Mucosa of rectum (tissue), 2 donors: ENCODE results near the gene GPR176.

Experiments used
- H3K27ac ChIP-seq, 2 donors: one replicate each; pipeline ENCODE4 v1.7.0; 2013; ENCODE audit warnings: inconsistent platforms in 2 of 2, low read depth in 2 of 2, low read length in 2 of 2
- H3K27me3 ChIP-seq, 2 donors: one replicate each; pipeline ENCODE4 v1.7.0; 2013; ENCODE audit warnings: low read length in 2 of 2; ENCODE audit not compliant: control insufficient read depth in 2 of 2, insufficient read depth in 2 of 2
- H3K36me3 ChIP-seq, 2 donors: one replicate each; pipeline ENCODE4 v1.7.0; 2013; ENCODE audit warnings: low read length in 2 of 2; ENCODE audit not compliant: control insufficient read depth in 2 of 2, insufficient read depth in 2 of 2
- H3K4me1 ChIP-seq, 2 donors: one replicate each; pipeline ENCODE4 v1.7.0; 2013; ENCODE audit warnings: low read length in 2 of 2, mild to moderate bottlenecking in 1 of 2; ENCODE audit not compliant: control insufficient read depth in 2 of 2, insufficient read depth in 2 of 2
- H3K4me3 ChIP-seq, 2 donors: one replicate each; pipeline ENCODE4 v1.7.0; 2013; ENCODE audit warnings: low read length in 2 of 2
- H3K9ac ChIP-seq, 2 donors: one replicate each; pipeline ENCODE4 v1.7.0; 2013; ENCODE audit warnings: low read length in 2 of 2, low read depth in 1 of 2, mild to moderate bottlenecking in 1 of 2
- H3K9me3 ChIP-seq, 2 donors: one replicate each; pipeline ENCODE4 v1.7.0; 2013; ENCODE audit warnings: low read length in 2 of 2; ENCODE audit not compliant: control insufficient read depth in 2 of 2
- donor health status: healthy.
- donor health status: Normal muscosa, but diverticular disease.

Gene GPR176

GRCh38 chr15:39767921-39768320 is 152.1 kb downstream of the GPR176 start:
- H3K9ac ChIP-seq = no peak overlapping the region
- H3K4me1 ChIP-seq = no peaks in the 10 kb centered on the region
- H3K4me3 ChIP-seq = no peak overlapping the region
- H3K9me3 ChIP-seq = no peaks in the 10 kb centered on the region
- H3K27ac ChIP-seq = no peak overlapping the region
- H3K27me3 ChIP-seq = no peaks in the 10 kb centered on the region
- no peaks in the 10 kb centered on the region for H3K36me3 ChIP-seq

GRCh38 chr15:39761006-39761405 is 159.1 kb downstream of the GPR176 start:
- Histone ChIP-seq H3K9me3 (no peaks in the 10 kb centered on the region), H3K9ac (no peak overlapping the region), H3K4me1 (no peaks in the 10 kb centered on the region), H3K36me3 (no peaks in the 10 kb centered on the region), H3K27me3 (no peaks in the 10 kb centered on the region), H3K4me3 (no peak overlapping the region), H3K27ac (no peak overlapping the region)

- no peak overlapping the region for H3K4me3 ChIP-seq
Measured at GRCh38 chr15:39756806-39757522, 163.1 kb downstream of the GPR176 start.

GRCh38 chr15:39752991-39753390 is 167.1 kb downstream of the GPR176 start:
- no peaks in the 10 kb centered on the region for H3K27me3 ChIP-seq
- H3K27ac ChIP-seq = no peak overlapping the region
- H3K9me3 ChIP-seq = no peaks in the 10 kb centered on the region
- H3K9ac ChIP-seq = no peak overlapping the region
- H3K4me1 ChIP-seq = peaks cover 0 to 5% of the 10 kb centered on the region in 2 donors
- no peaks in the 10 kb centered on the region for H3K36me3 ChIP-seq
- no peak overlapping the region for H3K4me3 ChIP-seq

More at GRCh38 chr15:39756806-39757522, 163.1 kb downstream of the GPR176 start:
- Histone ChIP-seq H3K4me1 (no peaks in the 10 kb centered on the region), H3K9me3 (no peaks in the 10 kb centered on the region), H3K9ac (no peak overlapping the region), H3K27me3 (no peaks in the 10 kb centered on the region), H3K27ac (no peak overlapping the region), H3K36me3 (no peaks in the 10 kb centered on the region)

GRCh38 chr15:39752246-39752645 is 167.8 kb downstream of the GPR176 start:
- H3K9ac ChIP-seq = no peak overlapping the region

More at GRCh38 chr15:39752246-39752645, 167.8 kb downstream of the GPR176 start:
- Histone ChIP-seq H3K9me3 (no peaks in the 10 kb centered on the region), H3K27ac (no peak overlapping the region), H3K36me3 (no peaks in the 10 kb centered on the region), H3K4me1 (peaks cover 0 to 7% of the 10 kb centered on the region in 2 donors), H3K27me3 (no peaks in the 10 kb centered on the region), H3K4me3 (no peak overlapping the region)
